Islet of Langerhans (tissue), 1 donor: ENCODE measurements around the gene LEMD2.

Experiments
- FAIRE-seq: peaks from one replicate; lab custom pipeline; 2011; peaks lifted over from hg19 to GRCh38; lab: Jason Lieb, UNC

LEMD2 gene

DNA sequence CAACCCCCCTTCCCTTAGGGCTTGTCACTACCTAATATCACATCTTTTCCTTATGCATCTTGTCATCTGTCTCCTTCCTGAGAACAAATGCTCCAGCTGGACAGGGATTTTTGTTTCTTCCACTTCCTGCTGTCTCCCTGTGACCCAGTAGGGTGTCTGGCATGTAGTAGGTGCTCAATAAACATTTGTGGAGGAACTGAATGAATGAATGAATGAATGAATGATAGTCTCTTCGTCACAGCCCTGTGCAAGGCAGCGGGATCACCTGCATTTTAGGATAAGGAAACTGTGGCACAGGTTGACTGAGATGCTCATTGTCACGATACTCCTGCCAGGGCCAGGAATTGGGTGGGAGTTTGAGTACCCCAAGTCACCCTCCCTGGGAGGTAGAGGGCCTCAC, 14.2 kb downstream of the LEMD2 start:
- FAIRE-seq, result no peak

DNA sequence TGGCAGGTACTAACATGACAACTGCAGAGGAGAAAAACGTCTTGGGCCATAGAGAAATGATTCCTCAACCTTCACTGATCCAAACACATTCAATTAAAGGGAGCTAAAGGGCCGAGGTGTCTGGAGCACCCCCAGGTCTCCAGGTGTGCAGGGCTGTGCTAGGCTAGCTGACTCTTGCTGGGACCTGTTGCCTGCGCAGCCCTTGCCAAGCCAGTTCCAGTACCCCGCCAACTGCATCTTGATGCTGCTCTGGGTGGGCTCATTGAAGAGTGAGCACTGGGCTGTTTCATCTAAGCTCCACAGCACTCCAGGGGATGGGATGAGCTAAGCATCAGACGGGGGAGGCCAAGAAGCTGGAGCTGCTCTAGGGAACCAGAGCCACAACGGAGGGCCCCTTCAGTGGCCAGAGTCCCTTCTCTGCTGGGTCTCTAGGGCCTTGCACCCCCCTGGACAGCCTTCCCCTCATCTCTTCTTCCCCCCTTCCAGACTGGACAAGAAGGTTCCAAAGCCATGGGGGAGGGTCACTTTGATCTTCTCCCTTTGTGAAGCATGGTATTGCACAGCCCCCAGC, 15.9 kb downstream of the LEMD2 start:
- no peak for FAIRE-seq

DNA sequence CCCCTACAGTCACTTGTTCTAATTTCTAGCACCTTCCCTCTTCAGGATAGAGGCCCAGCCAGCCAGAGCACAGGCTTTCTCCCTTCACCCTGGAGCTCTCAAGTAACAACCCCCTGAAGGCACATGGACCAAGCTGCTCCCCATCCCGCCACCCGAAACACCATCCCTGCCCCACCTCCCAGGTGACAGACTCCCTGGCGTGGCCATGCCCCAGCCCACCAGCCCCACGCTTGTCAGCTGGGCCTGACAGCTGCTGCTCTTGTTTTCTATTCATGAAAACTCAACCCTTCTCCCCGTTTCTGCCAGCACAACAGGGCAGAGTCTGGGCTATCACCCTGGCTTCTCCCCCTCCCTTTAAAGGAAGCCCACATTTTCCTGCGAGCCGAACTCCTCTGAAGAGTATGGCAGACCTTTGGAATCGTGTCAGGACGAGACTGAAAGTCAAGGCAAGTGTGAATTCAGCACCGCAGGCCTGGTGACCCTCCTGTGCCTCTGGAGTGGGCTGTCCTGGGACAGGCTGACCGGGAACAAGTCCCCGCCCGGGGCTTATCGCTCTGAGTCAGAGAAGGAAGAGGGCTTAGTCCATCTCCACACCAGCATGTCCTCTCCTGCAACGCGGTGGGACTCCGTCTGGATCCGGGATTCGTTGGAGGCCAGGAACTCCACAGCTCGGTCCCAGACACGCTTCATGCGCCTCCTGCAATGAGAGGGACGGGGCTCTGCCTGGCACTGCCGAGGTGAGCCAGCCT, 16.7 kb downstream of the LEMD2 start:
- no peak for FAIRE-seq

DNA sequence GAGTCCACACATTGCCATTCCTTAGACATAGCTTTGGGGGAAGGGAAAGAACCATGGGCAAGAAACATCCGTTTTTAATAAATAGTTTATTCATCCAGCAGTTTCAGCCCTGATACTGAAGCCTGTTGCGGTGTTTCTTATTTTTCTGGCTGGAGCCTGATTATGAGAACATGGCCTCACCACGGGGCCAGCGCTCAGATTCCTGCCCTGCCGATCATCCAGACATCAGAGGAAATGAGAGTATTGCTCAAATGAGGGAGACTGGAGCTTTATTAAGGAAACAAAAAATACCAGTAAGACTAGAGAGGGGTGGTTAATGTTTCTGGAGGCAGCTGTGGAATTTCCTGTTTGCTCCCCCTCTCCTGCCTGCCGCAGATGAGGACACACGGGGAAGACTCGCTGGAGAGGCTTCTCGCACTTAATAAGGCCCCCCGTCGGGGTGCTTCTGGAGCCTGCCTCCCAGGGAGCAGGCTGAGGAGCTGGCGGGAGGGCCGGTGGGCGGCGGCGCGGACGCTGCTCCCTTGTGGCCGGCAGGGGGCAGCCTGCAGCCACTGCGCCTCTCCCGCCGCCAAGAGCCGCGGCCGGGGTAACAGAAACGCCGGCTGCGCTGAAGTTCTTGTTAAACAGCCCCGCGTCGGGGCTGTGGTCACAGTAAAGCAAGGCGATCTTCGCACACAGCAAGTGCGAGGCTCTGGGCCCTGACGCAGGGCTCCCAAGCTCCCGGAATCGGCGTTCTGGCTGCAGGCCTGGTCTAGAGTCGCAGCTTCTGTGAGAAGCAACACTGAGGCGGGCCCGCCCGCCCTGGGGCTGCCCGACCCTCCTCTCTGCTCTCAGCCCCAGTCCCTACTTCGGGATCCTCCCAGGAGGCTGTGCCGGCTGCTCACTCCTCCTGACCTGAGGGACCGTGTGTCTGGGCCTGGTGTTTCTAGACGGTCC, 17.5 kb downstream of the LEMD2 start:
- no peak for FAIRE-seq

DNA sequence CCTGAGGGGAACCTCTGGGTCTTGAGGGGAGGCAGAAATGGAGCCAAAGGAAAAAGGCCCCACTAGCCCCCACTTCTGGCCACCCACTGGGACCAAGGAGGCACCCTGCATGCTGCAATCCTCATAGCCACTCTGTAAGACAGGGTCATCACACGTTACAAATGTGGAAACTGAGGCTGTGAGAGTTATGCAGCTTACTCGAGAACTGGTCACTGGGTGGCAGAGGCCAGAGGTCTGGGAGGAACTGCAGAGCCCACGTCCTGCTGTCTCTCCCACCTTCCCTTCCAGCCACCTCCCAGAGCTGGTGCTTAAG, 18.1 kb downstream of the LEMD2 start:
- FAIRE-seq, result no peak

DNA sequence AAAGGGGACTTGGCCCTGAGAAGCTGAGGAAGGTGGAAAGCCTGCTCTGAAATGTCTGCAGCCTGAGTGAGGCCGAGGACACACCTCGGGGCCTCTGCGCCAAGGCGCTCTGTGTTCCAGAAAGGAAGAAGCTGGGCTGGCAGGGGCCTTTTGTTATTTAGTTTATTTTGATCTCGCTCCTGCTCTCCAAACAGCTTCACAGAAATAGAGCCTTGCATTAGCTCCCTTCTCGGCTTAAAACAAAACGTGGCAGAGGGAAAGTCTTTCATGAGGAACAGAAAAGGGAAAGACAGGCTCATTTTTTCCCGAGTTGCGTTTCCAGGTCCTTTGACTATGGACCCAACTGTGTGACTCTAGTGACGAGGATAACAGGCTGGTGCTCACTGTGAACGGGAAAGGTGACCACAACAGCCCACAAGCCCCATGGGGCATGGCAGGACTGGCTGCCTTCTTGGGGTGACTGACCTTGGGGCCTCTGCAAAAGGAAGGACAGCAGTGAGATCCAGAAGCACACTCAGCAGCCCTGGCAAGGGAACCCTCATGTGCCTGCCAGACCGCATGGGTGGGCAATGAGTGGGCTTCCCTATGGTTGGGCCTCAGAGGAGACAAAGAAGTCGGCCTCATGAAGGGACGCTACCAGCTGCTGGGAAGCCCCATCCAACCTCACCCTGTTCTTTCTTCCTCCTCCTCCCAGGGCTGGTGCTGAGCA, 18.7 kb downstream of the LEMD2 start:
- no peak for FAIRE-seq

DNA sequence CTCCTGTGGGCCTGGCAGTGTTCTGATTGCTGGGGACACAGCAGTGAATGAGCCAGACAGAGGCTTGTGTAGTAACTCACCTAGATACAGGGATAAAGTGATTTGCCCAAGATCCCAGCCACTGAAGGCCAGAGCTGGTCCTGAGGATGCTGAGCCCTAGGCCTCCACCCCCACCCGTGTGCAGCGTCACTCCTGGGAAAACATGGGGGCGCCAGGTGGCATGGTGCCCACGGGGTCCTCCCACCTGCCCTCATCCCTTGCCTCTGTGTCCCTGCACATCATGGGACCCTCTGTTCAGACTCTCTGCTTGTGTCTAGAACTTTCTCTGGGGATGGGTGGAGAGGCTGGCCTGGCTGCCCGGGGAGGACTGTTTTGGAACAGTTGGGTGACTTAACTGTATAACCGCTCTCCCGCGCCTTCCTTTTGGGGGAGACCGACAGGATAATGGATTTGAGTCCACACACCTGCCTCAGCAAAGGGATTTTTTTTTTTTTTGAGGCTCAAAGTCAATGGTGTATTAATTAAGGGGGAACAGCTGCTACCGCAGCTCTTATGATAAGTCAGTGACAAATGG, 19.6 kb downstream of the LEMD2 start:
- no peak for FAIRE-seq

DNA sequence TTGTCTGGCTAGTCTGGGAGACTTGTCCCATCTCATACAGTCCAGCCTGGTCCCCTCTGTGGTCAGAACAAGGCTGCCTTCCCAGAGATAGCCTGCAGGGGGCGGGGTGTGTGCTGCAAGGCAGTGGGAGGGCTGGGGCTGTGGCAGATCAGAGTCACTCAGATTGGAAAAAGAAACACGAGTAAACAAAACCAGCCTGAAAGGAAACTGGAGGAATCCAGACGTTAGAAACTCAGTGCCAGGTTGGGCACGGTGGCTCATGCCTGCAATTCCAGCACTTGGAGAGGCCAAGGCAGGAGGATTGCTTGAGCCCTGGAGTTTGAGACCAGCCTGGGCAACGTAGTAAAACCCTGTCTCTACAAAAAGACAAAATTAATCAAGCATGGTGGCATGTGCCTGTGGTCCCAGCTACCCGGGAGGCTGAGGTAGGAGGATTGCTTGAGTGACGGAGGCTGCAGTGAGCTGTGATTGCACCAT, 20.2 kb downstream of the LEMD2 start:
- FAIRE-seq, result no peak

DNA sequence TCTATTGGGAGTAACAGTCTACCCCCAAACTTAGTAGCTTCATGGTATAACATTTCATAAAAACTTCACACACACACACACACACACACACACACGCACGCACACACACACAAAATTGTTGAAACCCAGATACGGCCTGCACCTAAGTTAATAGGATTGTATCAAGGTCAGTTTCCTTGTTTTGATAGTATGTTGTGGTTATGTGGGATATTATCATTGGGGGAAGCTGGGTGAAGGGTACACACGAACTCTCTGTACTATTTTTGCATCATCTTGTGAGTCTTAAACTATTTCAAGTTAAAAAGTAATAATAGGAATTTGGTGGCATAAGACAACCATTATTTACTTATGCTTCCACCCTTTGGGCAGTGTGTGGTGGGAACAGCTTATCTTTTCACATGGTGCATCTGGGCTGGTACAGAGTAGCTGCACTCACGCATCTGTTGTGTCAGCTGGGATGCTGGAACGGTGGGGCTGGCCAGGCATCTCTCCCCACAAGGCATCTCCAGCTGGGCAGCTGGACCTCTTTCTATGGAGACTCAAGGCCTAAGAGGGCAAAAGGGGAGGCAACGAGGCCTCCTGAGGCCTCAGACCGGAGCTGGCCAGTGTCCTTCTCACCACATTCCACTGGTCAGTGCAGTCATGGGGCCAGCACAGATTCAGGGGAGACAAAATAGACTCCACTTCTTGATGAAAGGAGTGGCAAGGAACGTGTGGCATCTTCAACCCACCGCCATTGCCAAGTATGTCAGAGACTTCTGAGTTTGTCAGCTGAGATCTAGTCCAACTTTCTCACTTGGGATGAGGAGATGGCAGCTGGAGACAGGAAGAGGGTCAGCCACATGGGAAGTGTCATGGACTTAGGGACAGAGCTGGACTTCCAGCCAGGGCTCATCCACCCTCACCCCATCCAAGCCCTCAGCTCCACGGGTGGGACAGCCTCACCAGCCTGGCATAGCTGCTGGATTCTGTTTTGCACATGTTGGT, 21.7 kb downstream of the LEMD2 start:
- FAIRE-seq, result no peak

DNA sequence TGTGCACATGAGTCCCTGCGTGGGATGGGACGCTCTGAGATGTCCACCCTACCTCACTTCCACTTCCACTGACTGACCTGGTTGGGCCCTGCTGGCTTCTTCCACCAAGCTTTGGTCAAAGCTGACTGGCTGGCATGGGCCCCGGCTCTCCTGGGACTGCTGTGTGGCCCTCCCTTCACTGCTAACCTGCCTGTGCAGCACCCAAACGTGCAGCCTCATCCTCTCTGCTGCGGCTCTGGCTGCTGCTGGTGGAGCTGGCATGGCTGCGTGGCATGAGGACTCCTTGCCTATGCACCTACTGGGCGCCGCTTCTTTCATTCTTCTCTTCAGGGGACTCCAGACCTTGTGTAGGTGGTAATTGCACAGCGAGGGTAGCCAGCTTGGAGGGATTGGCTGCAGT, 23.6 kb downstream of the LEMD2 start:
- FAIRE-seq, result no peak

DNA sequence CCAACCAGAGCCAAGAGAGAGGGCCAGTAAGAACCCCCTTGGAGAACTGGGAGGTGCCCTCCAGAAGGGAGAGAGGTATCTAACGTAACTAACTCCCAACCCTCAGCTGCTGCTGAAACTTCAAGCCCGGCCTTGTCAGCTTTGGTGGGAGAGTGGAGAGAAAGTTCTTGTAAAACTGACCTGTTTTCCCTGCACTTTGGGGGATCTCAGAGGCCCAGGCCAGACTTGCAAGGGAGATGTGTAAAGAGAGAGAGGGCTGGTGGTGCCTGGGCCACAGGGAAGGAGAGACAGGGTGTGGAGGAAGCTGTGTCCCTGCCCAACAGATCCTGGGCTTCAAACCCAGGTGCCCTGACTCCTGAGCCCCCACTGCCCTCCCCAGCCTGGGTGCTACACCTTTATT, 24.9 kb downstream of the LEMD2 start:
- FAIRE-seq, result no peak

DNA sequence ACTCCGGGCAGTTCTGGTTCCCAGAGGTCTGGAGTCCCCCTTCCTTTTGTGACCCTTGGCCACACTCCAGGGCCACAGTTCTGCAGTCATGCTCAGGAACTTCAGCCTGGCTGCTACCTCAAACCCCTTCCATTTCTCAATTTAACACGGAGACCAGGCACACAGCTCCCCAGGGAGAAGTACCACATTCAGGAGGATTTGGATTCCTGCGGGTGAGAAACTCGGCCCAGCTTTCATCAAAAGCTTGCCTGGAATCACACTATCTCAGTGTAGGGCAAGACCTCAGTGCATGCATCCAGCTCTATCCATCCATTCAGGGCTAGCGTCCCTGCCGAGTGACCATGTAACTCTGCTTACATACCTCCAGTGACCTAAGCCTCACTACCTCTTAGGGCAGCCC, 25.4 kb downstream of the LEMD2 start:
- no peak for FAIRE-seq

DNA sequence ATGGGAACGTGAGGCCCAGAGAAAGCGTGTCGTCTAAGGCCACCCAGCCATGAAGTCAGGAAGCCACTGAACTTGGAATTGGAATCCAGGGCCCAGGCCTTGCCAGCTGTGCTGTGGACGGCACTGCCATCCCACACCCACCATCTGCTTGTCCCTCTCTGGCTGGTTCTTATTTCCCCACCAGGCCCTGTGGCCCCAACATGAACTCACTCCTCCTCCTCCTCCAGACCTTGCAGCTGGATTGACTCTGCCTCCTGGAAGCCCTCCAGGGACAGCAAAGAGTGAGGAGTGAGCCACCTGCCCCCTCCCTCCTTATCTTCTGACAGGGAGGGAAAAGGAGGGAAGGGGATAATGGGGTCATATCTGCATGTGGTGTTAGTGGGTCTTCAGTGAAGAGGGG, 26.2 kb downstream of the LEMD2 start:
- FAIRE-seq, result no peak

DNA sequence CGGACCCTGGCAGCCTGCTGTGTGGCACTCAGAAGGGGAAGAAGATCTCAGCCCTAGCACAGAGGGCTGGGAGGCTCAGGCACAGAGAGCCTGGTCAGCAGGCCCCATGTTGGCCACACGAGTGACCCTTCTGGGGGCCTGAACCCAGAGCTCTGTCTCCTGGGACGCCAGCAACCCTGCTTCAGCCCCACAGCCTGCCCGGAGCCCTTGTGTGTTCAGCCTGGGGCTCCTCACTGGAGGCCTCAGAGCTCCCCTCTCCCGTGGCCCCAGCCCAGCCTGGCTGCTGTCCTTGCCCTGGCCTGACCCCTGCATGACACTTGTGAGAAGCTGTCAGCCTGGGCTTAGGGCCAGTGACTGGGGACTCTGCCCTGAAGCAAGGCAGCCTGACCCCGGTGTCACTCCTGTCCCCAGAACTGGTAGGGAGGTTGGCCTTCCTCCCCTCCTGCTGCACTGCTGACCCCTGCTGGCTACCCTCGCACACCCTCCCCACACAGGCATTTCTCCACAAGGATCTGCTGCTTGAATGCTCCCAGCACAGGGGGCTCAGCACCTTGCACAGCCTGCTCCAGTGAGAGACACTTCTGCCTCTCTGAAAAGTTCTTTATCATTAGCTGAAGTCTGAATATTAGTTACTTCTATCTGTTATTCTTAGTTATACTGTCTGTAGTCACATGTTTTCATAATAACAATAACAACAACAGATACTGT, 26.9 kb downstream of the LEMD2 start:
- no peak for FAIRE-seq

DNA sequence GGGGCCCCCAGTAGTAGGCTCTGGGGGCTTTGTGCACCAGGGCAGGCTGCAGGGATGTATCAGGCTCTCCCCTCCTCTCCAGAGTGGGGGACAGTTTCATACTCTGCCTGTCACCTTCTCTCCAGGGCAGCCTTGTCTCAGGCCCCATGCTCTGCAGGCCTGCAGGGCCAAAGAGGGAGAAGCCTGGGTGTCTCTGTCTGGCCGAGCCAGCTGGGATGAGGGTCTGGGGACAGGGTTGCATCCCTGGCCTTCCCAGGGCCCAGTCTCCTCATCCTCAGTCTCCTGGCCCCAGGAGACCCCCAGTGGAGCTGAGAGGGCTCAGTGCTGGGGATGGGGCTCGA, 27.4 kb downstream of the LEMD2 start:
- no peak for FAIRE-seq

DNA sequence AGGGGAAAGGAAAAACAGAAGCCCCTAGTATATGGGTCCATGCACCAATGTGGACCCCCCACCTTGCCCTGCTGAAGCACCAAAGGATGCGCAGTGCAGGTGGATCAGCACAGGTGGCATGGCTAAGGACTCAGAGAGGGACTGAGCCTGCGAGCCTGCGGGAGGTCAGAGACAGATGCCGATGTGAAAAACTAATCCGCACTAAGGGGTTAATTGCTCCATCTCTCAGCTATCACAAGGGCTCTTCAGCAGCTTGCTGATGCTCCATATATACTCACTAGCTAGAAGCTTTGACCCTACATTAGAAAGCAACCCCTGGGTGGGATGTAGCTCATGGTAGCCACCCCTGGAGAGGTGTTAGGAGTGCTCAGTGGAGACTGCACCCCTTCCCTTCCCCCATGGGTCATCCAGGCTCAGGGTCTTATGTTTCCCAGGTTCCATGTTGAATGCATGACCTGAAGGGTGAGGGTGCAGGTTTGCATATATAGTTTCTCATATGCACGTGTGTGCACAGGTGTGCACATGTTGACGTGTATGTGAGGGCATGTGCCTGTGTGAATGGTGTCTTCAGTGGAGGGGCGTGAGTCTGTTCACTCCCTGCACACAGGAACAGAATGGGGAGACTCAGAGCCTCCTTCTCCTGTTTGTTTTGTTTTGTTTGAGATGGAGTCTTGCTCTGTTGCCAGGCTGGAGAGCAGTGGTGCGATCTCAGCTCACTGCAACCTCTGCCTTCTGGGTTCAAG, 28.9 kb downstream of the LEMD2 start:
- FAIRE-seq, result no peak

DNA sequence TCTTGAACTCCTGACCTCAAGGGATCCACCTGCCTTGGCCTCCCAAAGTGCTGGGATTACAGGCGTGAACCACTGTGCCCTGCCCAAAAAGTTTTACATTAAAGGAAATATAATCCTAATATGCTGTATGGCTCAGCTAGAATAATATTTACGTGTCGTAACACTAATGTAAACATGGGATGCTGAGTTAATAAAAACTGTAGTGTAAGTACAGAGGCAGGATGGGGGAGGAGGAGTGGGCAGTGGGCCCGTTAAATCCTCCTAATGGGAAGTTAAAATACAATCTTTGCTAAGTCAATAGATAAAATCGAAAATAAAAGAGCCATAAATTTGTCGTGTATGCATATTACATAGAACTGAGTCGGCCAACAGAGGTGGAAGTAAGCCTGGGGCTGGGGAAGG, 30.1 kb downstream of the LEMD2 start:
- no peak for FAIRE-seq

DNA sequence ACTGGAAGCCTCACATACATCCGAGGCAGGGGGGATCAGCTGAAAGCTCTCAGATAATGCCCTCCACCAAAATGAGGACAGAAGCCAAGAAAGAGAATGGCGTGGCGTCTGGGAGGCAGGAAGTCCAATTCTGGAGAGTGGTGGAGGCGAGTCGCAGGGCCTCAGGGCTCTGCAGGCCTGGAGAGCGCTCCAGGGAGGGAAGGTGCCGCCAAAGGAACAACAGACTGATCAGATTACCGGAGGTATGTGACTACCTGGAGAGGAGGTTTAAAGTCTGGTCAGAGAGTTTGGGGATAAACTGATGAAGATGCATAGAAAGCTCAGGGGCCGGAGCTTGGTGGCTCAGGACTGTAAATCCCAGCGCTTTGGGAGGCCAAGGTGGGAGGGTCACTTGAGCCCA, 31.0 kb downstream of the LEMD2 start:
- FAIRE-seq, result no peak

DNA sequence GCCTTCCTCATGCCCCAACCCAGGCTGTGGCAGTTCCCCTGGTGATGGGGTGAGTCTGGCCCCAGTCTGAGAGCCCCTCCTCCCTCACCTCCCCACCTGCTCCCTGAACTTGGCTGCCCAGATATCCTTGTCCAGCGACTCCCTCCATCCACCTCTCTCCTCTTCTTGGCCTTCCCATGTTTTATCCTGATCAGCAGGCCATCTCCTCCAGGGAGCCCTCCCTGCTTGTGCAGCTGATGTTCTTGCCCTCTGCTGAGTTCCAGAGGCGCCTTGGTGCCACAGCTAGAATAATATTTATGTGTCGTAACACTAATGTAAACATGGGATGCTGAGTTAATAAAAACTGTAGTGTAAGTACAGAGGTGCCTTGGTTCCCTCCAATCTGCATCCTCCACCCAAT, 31.8 kb downstream of the LEMD2 start:
- FAIRE-seq, result no peak
